HCT116 (cell line): ENCODE data around the gene UBE2D1. TPM values are rescaled to one million over a fixed set of nuclear protein-coding genes. Genes with fewer than 3 reads are reported as not detected.

Source experiments
- CBX3 ChIP-seq: IDR thresholded peaks from 2 replicates; pipeline ENCODE4 v1.6.1; 2012; ENCODE audit warnings: low read depth
- POLR2A ChIP-seq: IDR thresholded peaks from 2 replicates; pipeline ENCODE4 v1.7.0; 2011; ENCODE audit warnings: borderline replicate concordance; ENCODE audit not compliant: insufficient read depth, insufficient read length; ENCODE audit errors: extremely low read depth
- RAD21 ChIP-seq: IDR thresholded peaks from 2 replicates; pipeline ENCODE4 v1.6.1; 2012; ENCODE audit warnings: low read depth, mild to moderate bottlenecking
- SRF ChIP-seq: IDR thresholded peaks from 2 replicates; pipeline ENCODE4 v1.6.1; 2012; ENCODE audit warnings: low read depth
- TCF7L2 ChIP-seq: IDR thresholded peaks from 2 replicates; pipeline ENCODE4 v1.7.0; 2011; ENCODE audit warnings: borderline replicate concordance, inconsistent platforms; ENCODE audit not compliant: insufficient read depth, insufficient read length; ENCODE audit errors: extremely low read depth
- total RNA-seq: library from RNA; stranded (reverse); gene quantifications from one replicate; pipeline ENCODE4 v1.2.1, GENCODE V29; 2021; ENCODE audit not compliant: unreplicated experiment
- TF ChIP-seq, protein P1 (sequence below): IDR thresholded peaks from 2 replicates; pipeline ENCODE4 v1.6.1; 2012; ENCODE audit warnings: low read depth
- TF ChIP-seq, protein P2 (sequence below): IDR thresholded peaks from 2 replicates; pipeline ENCODE4 v1.6.1; 2011; ENCODE audit warnings: mild to moderate bottlenecking, low read length, moderate library complexity; ENCODE audit not compliant: insufficient replicate concordance; ENCODE audit errors: extremely low read depth
- TF ChIP-seq, protein P3 (sequence below), 3 experiments: fragments of 200-600 bp in 1 of 3; sonication (generic) in 1 of 3; IDR thresholded peaks in 2 of 3; conservative IDR thresholded peaks in 1 of 3; 2 replicates each; pipeline ENCODE4 v1.5.1; 2012 to 2017; ENCODE audit warnings: low read depth in 2 of 3, low read length in 2 of 3, antibody characterized with exemption in 1 of 3, borderline replicate concordance in 1 of 3, control low read depth in 1 of 3, mild to moderate bottlenecking in 1 of 3, mixed read lengths in 1 of 3, mixed run types in 1 of 3, moderate library complexity in 1 of 3; ENCODE audit not compliant: insufficient read depth in 1 of 3

The UBE2D1 gene
- total RNA-seq, 1 experiment from 2014 or later = 15.5 TPM

DNA sequence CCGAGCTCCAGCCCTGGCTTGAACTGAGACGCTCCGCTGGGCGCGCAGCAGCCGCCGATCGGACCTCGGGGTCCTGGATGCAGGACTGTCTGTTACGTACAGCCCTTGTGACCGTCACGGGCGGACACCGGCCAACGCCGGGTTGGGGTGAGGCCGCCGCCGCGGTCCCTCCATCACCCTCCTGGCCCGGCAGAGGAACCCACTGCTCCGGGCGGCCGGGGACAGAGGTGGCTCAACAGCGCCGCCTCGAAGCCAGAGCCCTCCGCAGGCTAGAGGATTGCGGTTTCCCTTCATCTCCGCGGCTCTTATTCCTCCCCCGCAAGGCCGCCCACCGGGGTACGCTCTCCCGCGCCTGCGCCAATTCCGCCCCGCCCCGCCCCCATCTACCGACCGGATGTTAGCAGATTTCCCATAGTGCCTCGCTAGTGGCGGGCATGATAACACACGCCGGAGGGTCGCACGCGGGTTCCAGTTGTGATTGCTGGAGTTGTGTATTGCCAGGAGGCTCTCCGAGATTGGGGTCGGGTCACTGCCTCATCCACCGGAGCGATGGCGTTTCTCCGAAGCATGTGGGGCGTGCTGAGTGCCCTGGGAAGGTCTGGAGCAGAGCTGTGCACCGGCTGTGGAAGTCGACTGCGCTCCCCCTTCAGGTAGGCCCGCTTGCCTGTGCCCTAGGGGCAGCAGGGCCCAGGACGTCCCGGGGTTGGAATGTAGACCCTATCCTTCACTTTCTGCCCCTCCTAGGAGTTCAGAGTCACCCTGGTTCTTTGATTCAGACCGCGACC lies 50.4 kb downstream of the UBE2D1 start, which contains the start of gene TFAM (continued):
- TF ChIP-seq, protein P1, sequence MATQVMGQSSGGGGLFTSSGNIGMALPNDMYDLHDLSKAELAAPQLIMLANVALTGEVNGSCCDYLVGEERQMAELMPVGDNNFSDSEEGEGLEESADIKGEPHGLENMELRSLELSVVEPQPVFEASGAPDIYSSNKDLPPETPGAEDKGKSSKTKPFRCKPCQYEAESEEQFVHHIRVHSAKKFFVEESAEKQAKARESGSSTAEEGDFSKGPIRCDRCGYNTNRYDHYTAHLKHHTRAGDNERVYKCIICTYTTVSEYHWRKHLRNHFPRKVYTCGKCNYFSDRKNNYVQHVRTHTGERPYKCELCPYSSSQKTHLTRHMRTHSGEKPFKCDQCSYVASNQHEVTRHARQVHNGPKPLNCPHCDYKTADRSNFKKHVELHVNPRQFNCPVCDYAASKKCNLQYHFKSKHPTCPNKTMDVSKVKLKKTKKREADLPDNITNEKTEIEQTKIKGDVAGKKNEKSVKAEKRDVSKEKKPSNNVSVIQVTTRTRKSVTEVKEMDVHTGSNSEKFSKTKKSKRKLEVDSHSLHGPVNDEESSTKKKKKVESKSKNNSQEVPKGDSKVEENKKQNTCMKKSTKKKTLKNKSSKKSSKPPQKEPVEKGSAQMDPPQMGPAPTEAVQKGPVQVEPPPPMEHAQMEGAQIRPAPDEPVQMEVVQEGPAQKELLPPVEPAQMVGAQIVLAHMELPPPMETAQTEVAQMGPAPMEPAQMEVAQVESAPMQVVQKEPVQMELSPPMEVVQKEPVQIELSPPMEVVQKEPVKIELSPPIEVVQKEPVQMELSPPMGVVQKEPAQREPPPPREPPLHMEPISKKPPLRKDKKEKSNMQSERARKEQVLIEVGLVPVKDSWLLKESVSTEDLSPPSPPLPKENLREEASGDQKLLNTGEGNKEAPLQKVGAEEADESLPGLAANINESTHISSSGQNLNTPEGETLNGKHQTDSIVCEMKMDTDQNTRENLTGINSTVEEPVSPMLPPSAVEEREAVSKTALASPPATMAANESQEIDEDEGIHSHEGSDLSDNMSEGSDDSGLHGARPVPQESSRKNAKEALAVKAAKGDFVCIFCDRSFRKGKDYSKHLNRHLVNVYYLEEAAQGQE = no peak
- TF ChIP-seq TCF7L2 (peak; percentile 95), CBX3 (peak; percentile 64; the same call in 1 of the 2 replicates), POLR2A (peak; percentile 95), RAD21 (peak; percentile 66), SRF (no peak)
- TF ChIP-seq, protein P2, sequence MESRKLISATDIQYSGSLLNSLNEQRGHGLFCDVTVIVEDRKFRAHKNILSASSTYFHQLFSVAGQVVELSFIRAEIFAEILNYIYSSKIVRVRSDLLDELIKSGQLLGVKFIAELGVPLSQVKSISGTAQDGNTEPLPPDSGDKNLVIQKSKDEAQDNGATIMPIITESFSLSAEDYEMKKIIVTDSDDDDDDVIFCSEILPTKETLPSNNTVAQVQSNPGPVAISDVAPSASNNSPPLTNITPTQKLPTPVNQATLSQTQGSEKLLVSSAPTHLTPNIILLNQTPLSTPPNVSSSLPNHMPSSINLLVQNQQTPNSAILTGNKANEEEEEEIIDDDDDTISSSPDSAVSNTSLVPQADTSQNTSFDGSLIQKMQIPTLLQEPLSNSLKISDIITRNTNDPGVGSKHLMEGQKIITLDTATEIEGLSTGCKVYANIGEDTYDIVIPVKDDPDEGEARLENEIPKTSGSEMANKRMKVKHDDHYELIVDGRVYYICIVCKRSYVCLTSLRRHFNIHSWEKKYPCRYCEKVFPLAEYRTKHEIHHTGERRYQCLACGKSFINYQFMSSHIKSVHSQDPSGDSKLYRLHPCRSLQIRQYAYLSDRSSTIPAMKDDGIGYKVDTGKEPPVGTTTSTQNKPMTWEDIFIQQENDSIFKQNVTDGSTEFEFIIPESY = peak; percentile 47
- TF ChIP-seq, protein P3, sequence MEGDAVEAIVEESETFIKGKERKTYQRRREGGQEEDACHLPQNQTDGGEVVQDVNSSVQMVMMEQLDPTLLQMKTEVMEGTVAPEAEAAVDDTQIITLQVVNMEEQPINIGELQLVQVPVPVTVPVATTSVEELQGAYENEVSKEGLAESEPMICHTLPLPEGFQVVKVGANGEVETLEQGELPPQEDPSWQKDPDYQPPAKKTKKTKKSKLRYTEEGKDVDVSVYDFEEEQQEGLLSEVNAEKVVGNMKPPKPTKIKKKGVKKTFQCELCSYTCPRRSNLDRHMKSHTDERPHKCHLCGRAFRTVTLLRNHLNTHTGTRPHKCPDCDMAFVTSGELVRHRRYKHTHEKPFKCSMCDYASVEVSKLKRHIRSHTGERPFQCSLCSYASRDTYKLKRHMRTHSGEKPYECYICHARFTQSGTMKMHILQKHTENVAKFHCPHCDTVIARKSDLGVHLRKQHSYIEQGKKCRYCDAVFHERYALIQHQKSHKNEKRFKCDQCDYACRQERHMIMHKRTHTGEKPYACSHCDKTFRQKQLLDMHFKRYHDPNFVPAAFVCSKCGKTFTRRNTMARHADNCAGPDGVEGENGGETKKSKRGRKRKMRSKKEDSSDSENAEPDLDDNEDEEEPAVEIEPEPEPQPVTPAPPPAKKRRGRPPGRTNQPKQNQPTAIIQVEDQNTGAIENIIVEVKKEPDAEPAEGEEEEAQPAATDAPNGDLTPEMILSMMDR (IDR thresholded peaks at IDR 0.05 in 2 of 3, conservative IDR thresholded peaks at IDR 0.05 in 1 of 3; ENCODE audit: borderline replicate concordance in 1 of 3, insufficient read depth in 1 of 3, low read depth in 2 of 3, low read length in 2 of 3) = peak; percentile 45 to 58 (median 58); a peak in 5 of 6 replicates
